A549 (cell line): ENCODE results near the gene RMC1.

Experiments used
- CEBPB ChIP-seq, 2 experiments: fragments of >200 bp in 1 of 2; sonication (Bioruptor Twin) in 1 of 2; formaldehyde crosslinking in 1 of 2; IDR thresholded peaks; 2 replicates each; pipeline ENCODE4 v1.6.1; 2012 to 2016
- CTCF ChIP-seq: fragments of >200 bp; sonication (Bioruptor Twin); formaldehyde crosslinking; IDR thresholded peaks from 3 replicates; pipeline ENCODE4 v1.5.1; 2016
- ESRRA ChIP-seq: fragments of 150-350 bp; IDR thresholded peaks from 2 replicates; pipeline ENCODE4 v1.6.1; 2014; ENCODE audit warnings: mild to moderate bottlenecking, low read length, borderline replicate concordance
- HMGXB4 ChIP-seq: fragments of 250-450 bp; sonication (Bioruptor Pico); IDR thresholded peaks from 2 replicates; pipeline ENCODE4 v1.5.0; 2021; ENCODE audit warnings: mild to moderate bottlenecking, moderate library complexity, borderline replicate concordance
- JUN ChIP-seq, 2 experiments: fragments of >200 bp; sonication (Bioruptor Twin); formaldehyde crosslinking; IDR thresholded peaks; 2 replicates in 1 of 2; 3 replicates in 1 of 2; pipeline ENCODE4 v1.6.1; 2016 to 2017
- MAX ChIP-seq: IDR thresholded peaks from 2 replicates; pipeline ENCODE4 v1.6.1; 2012
- POLR2A ChIP-seq: IDR thresholded peaks from 2 replicates; pipeline ENCODE4 v1.6.1; 2012; ENCODE audit warnings: mild to moderate bottlenecking, low read length
- RAD21 ChIP-seq, 2 experiments: fragments of >200 bp in 1 of 2; sonication (Bioruptor Twin) in 1 of 2; formaldehyde crosslinking in 1 of 2; IDR thresholded peaks in 1 of 2; conservative IDR thresholded peaks in 1 of 2; 2 replicates in 1 of 2; 3 replicates in 1 of 2; pipeline ENCODE4 v1.6.1; 2012 to 2018; ENCODE audit warnings: inconsistent platforms in 1 of 2
- RFX5 ChIP-seq: fragments of 450-650 bp; IDR thresholded peaks from 2 replicates; pipeline ENCODE4 v1.7.1; 2014; ENCODE audit warnings: antibody characterized with exemption, mild to moderate bottlenecking, moderate library complexity

GRCh38 chr18:23567671-23568070 is 64.4 kb downstream of the RMC1 start:
- TF ChIP-seq CEBPB (IDR thresholded peaks at IDR 0.05) (no peak), HMGXB4 (CRISPR knock-in tag) (no peak), JUN (IDR thresholded peaks at IDR 0.05) (no peak), MAX (no peak), ESRRA (no peak), RAD21 (conservative IDR thresholded peaks at IDR 0.05 in 1 of 2, IDR thresholded peaks at IDR 0.05 in 1 of 2) (no peak), RFX5 (no peak), CTCF (no peak), POLR2A (no peak)
